Measurements from ENCODE around the gene FSTL4. TPM values are rescaled to one million over a fixed set of nuclear protein-coding genes. Genes with fewer than 3 reads are reported as not detected.

FSTL4 gene
- total and polyA plus RNA-seq, 2 experiments from 2014 or later = 1.4 to 2.8 TPM

- no peaks in the 10 kb centered on the region for H3K36me3 Mint-ChIP-seq (ENCODE audit: low read depth)
- Histone ChIP-seq H2AFZ (no peak overlapping the region; the same call in 1 of the 2 replicates), H3K4me1 (ENCODE audit: insufficient read depth) (no peaks in the 10 kb centered on the region), H3K9me2 (ENCODE audit: insufficient read depth) (no peaks in the 10 kb centered on the region), H4K20me1 (replicated peaks; ENCODE audit: insufficient read depth) (no peaks in the 10 kb centered on the region), H3K4me3 (no peak overlapping the region), H3K36me3 (ENCODE audit: insufficient read depth) (no peaks in the 10 kb centered on the region), H3K27me3 (ENCODE audit: insufficient read depth) (no peaks in the 10 kb centered on the region), H3K27ac (ENCODE audit: low read depth) (no peak overlapping the region), H3K79me2 (replicated peaks; ENCODE audit: insufficient read depth) (no peaks in the 10 kb centered on the region), H3F3A (replicated peaks; ENCODE audit: low read depth) (no peaks in the 10 kb centered on the region), H3K4me2 (no peak overlapping the region)
- ATAC-seq (no peak), DNase-seq (ENCODE audit: low spot score) (no peak)
- peaks cover 11% of the 10 kb centered on the region; the same call in 2 of the 3 replicates for H3K9me3 Mint-ChIP-seq
- no peaks in the 10 kb centered on the region for H3K4me1 Mint-ChIP-seq
- H3K4me3 Mint-ChIP-seq = no peak overlapping the region
- TF ChIP-seq ZNF331 (CRISPR knock-in tag; IDR thresholded peaks at IDR 0.05; ENCODE audit: low read depth) (no peak), REST (IDR thresholded peaks at IDR 0.05; ENCODE audit: unreplicated experiment) (no peak)
- TF ChIP-seq, protein P1, sequence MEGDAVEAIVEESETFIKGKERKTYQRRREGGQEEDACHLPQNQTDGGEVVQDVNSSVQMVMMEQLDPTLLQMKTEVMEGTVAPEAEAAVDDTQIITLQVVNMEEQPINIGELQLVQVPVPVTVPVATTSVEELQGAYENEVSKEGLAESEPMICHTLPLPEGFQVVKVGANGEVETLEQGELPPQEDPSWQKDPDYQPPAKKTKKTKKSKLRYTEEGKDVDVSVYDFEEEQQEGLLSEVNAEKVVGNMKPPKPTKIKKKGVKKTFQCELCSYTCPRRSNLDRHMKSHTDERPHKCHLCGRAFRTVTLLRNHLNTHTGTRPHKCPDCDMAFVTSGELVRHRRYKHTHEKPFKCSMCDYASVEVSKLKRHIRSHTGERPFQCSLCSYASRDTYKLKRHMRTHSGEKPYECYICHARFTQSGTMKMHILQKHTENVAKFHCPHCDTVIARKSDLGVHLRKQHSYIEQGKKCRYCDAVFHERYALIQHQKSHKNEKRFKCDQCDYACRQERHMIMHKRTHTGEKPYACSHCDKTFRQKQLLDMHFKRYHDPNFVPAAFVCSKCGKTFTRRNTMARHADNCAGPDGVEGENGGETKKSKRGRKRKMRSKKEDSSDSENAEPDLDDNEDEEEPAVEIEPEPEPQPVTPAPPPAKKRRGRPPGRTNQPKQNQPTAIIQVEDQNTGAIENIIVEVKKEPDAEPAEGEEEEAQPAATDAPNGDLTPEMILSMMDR (conservative IDR thresholded peaks at IDR 0.05; ENCODE audit: low read depth in 2 of 2) = no peak
- no peak overlapping the region for H3K27ac Mint-ChIP-seq
- peaks cover 4% of the 10 kb centered on the region for H3K27me3 Mint-ChIP-seq (ENCODE audit: insufficient read depth, low read depth, poor library complexity)
Measured at GRCh38 chr5:133244242-133244641, 368.1 kb downstream of the FSTL4 start.

DNA sequence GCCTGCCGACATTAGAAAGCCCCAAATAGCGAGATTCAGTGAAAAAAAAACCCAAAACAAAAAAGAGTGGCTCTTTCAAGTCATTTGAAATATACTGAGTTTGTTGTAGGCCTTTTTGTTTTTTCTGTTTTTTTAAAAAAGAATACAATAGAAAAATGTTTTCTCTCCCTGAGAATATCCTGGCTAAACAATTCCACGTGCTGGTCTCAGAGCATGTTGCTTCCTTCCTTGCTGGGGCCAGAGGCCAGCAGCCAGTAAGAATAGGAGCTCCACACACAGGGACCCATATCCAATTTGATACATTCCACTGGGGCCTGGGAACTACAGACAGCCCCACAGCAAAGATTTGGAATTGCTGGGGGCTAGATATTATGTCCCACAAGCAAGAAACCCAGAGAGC lies 369.1 kb downstream of the FSTL4 start:
- Mint-ChIP-seq H3K27ac (no peak overlapping the region), H3K27me3 (ENCODE audit: insufficient read depth, low read depth, poor library complexity) (peaks cover 4% of the 10 kb centered on the region), H3K4me1 (no peaks in the 10 kb centered on the region), H3K9me3 (peaks cover 11% of the 10 kb centered on the region; the same call in 1 of the 3 replicates), H3K4me3 (no peak overlapping the region), H3K36me3 (ENCODE audit: low read depth) (no peaks in the 10 kb centered on the region)
- no peaks in the 10 kb centered on the region for H3F3A ChIP-seq (replicated peaks; ENCODE audit: low read depth)
- no peak for DNase-seq (ENCODE audit: low spot score)
- H3K79me2 ChIP-seq (replicated peaks; ENCODE audit: insufficient read depth) = no peaks in the 10 kb centered on the region
- no peaks in the 10 kb centered on the region for H4K20me1 ChIP-seq (replicated peaks; ENCODE audit: insufficient read depth)
- H3K9me2 ChIP-seq (ENCODE audit: insufficient read depth) = no peaks in the 10 kb centered on the region
- H3K4me1 ChIP-seq (ENCODE audit: insufficient read depth) = no peaks in the 10 kb centered on the region
- H3K36me3 ChIP-seq (ENCODE audit: insufficient read depth) = no peaks in the 10 kb centered on the region
- no peak overlapping the region for H2AFZ ChIP-seq
- no peaks in the 10 kb centered on the region for H3K27me3 ChIP-seq (ENCODE audit: insufficient read depth)
- TF ChIP-seq EZH2 (IDR thresholded peaks at IDR 0.05; ENCODE audit: low read depth, unreplicated experiment) (no peak), NANOG (IDR thresholded peaks at IDR 0.05; ENCODE audit: borderline replicate concordance) (no peak)
- ATAC-seq = no peak
- H3K4me2 ChIP-seq = no peak overlapping the region
- H3K27ac ChIP-seq (ENCODE audit: low read depth) = no peak overlapping the region
- H3K4me3 ChIP-seq = no peak overlapping the region
